Heart left ventricle (tissue), 16 donors: ENCODE measurements around the gene KCNH6. TPM values are rescaled to one million over a fixed set of nuclear protein-coding genes. Genes with fewer than 3 reads are reported as not detected.

Experiments used
- ATAC-seq, 4 donors: fragments of 200-7000 bp; cut with Tn5 transposase; one replicate each; pipeline ENCODE4 v1.9.1; 2020 to 2022; ENCODE audit warnings: moderate library complexity in 4 of 4, mild to moderate bottlenecking in 3 of 4, moderate number of reproducible peaks in 1 of 4
- DNase-seq, 5 donors: peaks; one replicate each; pipeline ENCODE4 v3.0.0-alpha.2; 2020
- H3K27ac ChIP-seq, 12 donors: fragments of 200-600 bp; sonication (generic) in 4 of 12; one replicate each; pipeline versions ENCODE4 v1.5.0 to v1.8.0; 2016 to 2022; ENCODE audit warnings: mild to moderate bottlenecking in 2 of 12
- H3K27me3 ChIP-seq, 9 donors: fragments of 200-600 bp; sonication (generic) in 2 of 9; one replicate each; pipeline versions ENCODE4 v1.5.1 to v1.8.0; 2016 to 2022; ENCODE audit warnings: mild to moderate bottlenecking in 3 of 9
- H3K36me3 ChIP-seq, 9 donors: fragments of 200-600 bp; sonication (generic) in 2 of 9; one replicate each; pipeline versions ENCODE4 v1.5.0 to v1.8.0; 2018 to 2022; ENCODE audit warnings: mild to moderate bottlenecking in 2 of 9
- H3K4me1 ChIP-seq, 12 donors: fragments of 200-600 bp; sonication (generic) in 4 of 12; one replicate each; pipeline versions ENCODE4 v1.5.0 to v1.8.0; 2016 to 2022; ENCODE audit warnings: mild to moderate bottlenecking in 3 of 12
- H3K4me3 ChIP-seq, 12 donors: fragments of 200-600 bp; sonication (generic) in 4 of 12; one replicate each; pipeline versions ENCODE4 v1.5.0 to v1.8.0; 2017 to 2022; ENCODE audit warnings: mild to moderate bottlenecking in 9 of 12, moderate library complexity in 4 of 12
- H3K9me3 ChIP-seq, 12 donors: fragments of 200-600 bp; sonication (generic) in 4 of 12; one replicate each; pipeline versions ENCODE4 v1.5.0 to v1.8.0; 2016 to 2022; ENCODE audit warnings: mild to moderate bottlenecking in 1 of 12
- CTCF ChIP-seq, 12 donors: fragments of 200-600 bp; sonication (generic) in 4 of 12; IDR thresholded peaks; one replicate each; pipeline versions ENCODE4 v1.5.0 to v1.8.0; 2018 to 2022; ENCODE audit warnings: antibody characterized with exemption in 12 of 12, mild to moderate bottlenecking in 5 of 12
- POLR2A ChIP-seq, 2 donors: fragments of 450-650 bp; IDR thresholded peaks; one replicate each; pipeline ENCODE4 v1.6.1; 2017; ENCODE audit warnings: antibody characterized with exemption in 2 of 2, mild to moderate bottlenecking in 2 of 2, moderate library complexity in 2 of 2
- WGBS, 4 donors: extraction: QIAGEN DNeasy Blood & Tissue Kit in 2 of 4; methylation state at CpG; one replicate each; pipeline versions ENCODE4 v1.1.5 to v1.1.7; 2013 to 2018; 5-methylcytosine and 5-hydroxymethylcytosine counted together
- intact Hi-C, 10 donors: fragments of 100-400 bp; cut with DNase I; formaldehyde crosslinking; loops; one replicate each; pipeline versions ENCODE4 v1.11.1 to v1.14.2; 2022
- polyA plus RNA-seq, 2 donors: library from polyadenylated mRNA; stranded (reverse); fragments of 200-250 nt; gene quantifications; one replicate each; pipeline ENCODE4 v1.2.3, GENCODE V29; 2013
- total RNA-seq, 9 donors: library from RNA; depleted of rRNA in 2 of 9; stranded (reverse); fragments of >200 nt in 2 of 9; fragmentation: NEBNext Ultra II Directional in 3 of 9; extraction: Animal tissue kit (Norgen Biotek cat#: 25700) in 3 of 9; gene quantifications; one replicate each; pipeline versions ENCODE4 v1.1.0 to v1.2.4, GENCODE V29; 2016 to 2023
- donor health status: ischemic (EF 13 %, LVEDD 7.1; RV severe dilation, severe dysfunction).
- donor health status: healthy with polysubstance abuse.
- donor health status: DM: no; HTN: yes; CAD: no.
- donor health status: DM: no; HTN: no; CAD: no.
- donor health status: ischemic (EF 25% LVEDD 6.9; RV normal size, moderate dysfunction).
- donor health status: ischemic (EF 25% LVEDD 5.7; RV mildly dilated, moderate dysfunction).
- donor health status: healthy.
- donor health status: DM: yes; HTN: yes; CAD: no.
- donor health status: ischemic (EF 35%, LVEDD 5.7; RV mildly dilated, moderate dysfunction).
- donor health status: nonischemic (EF 11% LVEDD 7.7; RV severe dilation, severe dysfunction).
- donor health status: DM: yes; HTN: yes; CAD: no.
- donor health status: PGD.
- donor health status: ischemic (EF 29% LVEDD 5.4; RV normal size, mild dysfunction).
- donor health status: nonischemic (EF 23%, LVEDD 6.1; RV moderate dilation, normal function).

The KCNH6 gene
- total and polyA plus RNA-seq, 11 donors = 0.01 TPM; not detected in 10

GRCh38 chr17:63494300-63494928 lies 28.7 kb upstream of the KCNH6 start:
- no peak for ATAC-seq
- H3K36me3 ChIP-seq = peaks cover 0 to 14% (median 0%) of the 10 kb centered on the region in 9 donors
- DNase-seq = peak in 1 of 5 donors; percentile 23
- H3K4me3 ChIP-seq = no peak overlapping the region
- no peaks in the 10 kb centered on the region for H3K4me1 ChIP-seq
- whole genome bisulfite sequencing, 4 donors = 91 to 95% (median 94%) methylated on average over 9 to 12 of the region's 12 CpGs
- no peaks in the 10 kb centered on the region for H3K9me3 ChIP-seq
- H3K27me3 ChIP-seq = no peaks in the 10 kb centered on the region
- no peak overlapping the region for H3K27ac ChIP-seq
- intact Hi-C loops = no loop called here
- no peak for TF ChIP-seq CTCF (IDR thresholded peaks at IDR 0.05)
- no peak for TF ChIP-seq POLR2A (IDR thresholded peaks at IDR 0.05)

GRCh38 chr17:63495491-63495890 lies 27.7 kb upstream of the KCNH6 start:
- Histone ChIP-seq H3K27me3 (no peaks in the 10 kb centered on the region), H3K9me3 (no peaks in the 10 kb centered on the region), H3K4me3 (no peak overlapping the region), H3K36me3 (peaks cover 0 to 10% (median 0%) of the 10 kb centered on the region in 9 donors), H3K27ac (no peak overlapping the region), H3K4me1 (no peaks in the 10 kb centered on the region)
- DNase-seq = peak in 2 of 5 donors; percentile 11 to 49
- intact Hi-C loops = no loop called here
- no peak for TF ChIP-seq CTCF (IDR thresholded peaks at IDR 0.05)
- TF ChIP-seq POLR2A (IDR thresholded peaks at IDR 0.05) = no peak
- ATAC-seq = no peak
- WGBS, 4 donors = 71 to 81% (median 76%) methylated on average over 1 to 6 of the region's 6 CpGs

- Histone ChIP-seq H3K4me1 (no peaks in the 10 kb centered on the region), H3K9me3 (no peaks in the 10 kb centered on the region), H3K27me3 (no peaks in the 10 kb centered on the region), H3K27ac (no peak overlapping the region), H3K4me3 (no peak overlapping the region), H3K36me3 (peaks cover 0 to 10% (median 0%) of the 10 kb centered on the region in 9 donors)
- intact Hi-C loops = no loop called here
- no peak for ATAC-seq
- TF ChIP-seq POLR2A (IDR thresholded peaks at IDR 0.05) (no peak), CTCF (IDR thresholded peaks at IDR 0.05) (no peak)
- DNase-seq = no peak
- 90 to 91% (median 90%) methylated on average over 11 to 12 of the region's 12 CpGs; no CpG with 5 or more reads in 1 of the 4 donors for WGBS, 4 donors
Measured at GRCh38 chr17:63496177-63496576, 27.0 kb upstream of the KCNH6 start.

GRCh38 chr17:63496663-63497400 lies 26.3 kb upstream of the KCNH6 start:
- WGBS, 4 donors = 90 to 94% (median 92%) methylated on average over 32 to 36 of the region's 36 CpGs
- TF ChIP-seq CTCF (IDR thresholded peaks at IDR 0.05) = no peak
- TF ChIP-seq POLR2A (IDR thresholded peaks at IDR 0.05) = no peak
- H3K4me3 ChIP-seq = no peak overlapping the region
- no peak overlapping the region for H3K27ac ChIP-seq
- peaks cover 0 to 10% (median 0%) of the 10 kb centered on the region in 9 donors for H3K36me3 ChIP-seq
- no peaks in the 10 kb centered on the region for H3K4me1 ChIP-seq
- H3K27me3 ChIP-seq = peaks cover 0 to 3% (median 0%) of the 10 kb centered on the region in 9 donors
- no peaks in the 10 kb centered on the region for H3K9me3 ChIP-seq
- DNase-seq = peak in 1 of 5 donors; percentile 59
- ATAC-seq = no peak
- intact Hi-C loops = no loop called here
